ENCODE results near the gene SHC3. TPM values are rescaled to one million over a fixed set of nuclear protein-coding genes. Genes with fewer than 3 reads are reported as not detected.

Gene SHC3
- total RNA-seq, 1 donor from 2014 or later, result 0.52 TPM

DNA sequence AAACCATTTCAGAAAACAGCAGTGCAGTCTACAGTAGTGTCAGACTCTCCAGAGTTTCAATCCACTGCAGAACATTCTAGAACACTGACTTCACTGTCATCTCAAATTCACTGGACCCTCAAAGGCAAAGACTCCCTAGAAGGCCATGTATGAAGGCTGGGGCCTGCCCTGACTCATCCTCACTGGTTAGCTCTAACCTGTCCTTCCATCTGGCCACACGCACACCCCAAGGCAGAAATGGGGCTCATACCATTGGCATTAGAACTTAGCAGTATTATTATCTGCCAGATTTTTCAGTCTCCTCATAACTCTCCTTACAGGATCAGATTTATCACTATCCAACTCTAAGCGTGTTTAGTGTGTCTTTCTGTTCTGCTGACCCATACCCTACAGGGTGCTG is 166.9 kb downstream of the SHC3 start:
- H3K4me3 ChIP-seq (ENCODE audit: low read length in 3 of 3), result no peak overlapping the region
- no peaks in the 10 kb centered on the region for H3K4me1 ChIP-seq (ENCODE audit: control insufficient read depth in 3 of 3, insufficient read depth in 3 of 3, low read length in 3 of 3)
- no peaks in the 10 kb centered on the region for H3K36me3 ChIP-seq (ENCODE audit: control insufficient read depth in 3 of 3, insufficient read depth in 3 of 3, low read length in 3 of 3)
- H3K27ac ChIP-seq (ENCODE audit: low read depth, low read length), result no peak overlapping the region
- H3K9ac ChIP-seq (ENCODE audit: low read depth in 1 of 3, low read length in 3 of 3), result no peak overlapping the region
- H3K9me3 ChIP-seq (ENCODE audit: control insufficient read depth in 3 of 3, low read length in 3 of 3), result no peaks in the 10 kb centered on the region
- no peaks in the 10 kb centered on the region for H3K27me3 ChIP-seq (ENCODE audit: control insufficient read depth in 3 of 3, insufficient read depth in 3 of 3, low read length in 3 of 3)

DNA sequence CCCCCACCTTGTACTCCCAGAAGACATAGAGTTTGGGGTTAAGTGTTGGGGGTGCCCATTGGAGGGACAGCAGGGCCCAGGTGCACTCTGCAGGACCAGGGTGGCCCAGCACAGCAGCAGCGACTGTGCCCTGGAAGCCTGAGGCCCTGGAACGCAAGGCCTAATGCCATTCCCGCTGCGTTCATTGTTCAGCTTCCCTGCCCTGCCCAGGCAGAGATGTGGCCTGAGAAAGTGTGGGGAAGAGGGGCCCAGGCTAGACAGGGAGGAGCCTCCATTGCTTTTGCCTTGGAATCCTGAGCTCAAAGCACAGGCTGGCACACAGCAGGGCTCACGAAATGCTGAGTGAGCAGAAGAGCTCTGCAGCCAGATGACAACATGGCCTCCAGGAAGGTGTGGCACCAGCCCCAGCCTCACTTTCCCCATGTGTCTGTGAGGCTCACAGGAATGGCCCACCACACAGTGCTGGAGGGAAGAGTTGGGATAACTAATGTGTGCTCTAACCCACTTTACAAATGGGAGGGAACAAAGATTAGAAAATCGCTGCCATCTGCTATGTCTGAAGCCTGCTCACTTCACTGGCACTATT is 168.0 kb downstream of the SHC3 start:
- Histone ChIP-seq H3K4me1 (ENCODE audit: control insufficient read depth in 3 of 3, insufficient read depth in 3 of 3, low read length in 3 of 3) (no peaks in the 10 kb centered on the region), H3K27me3 (ENCODE audit: control insufficient read depth in 3 of 3, insufficient read depth in 3 of 3, low read length in 3 of 3) (no peaks in the 10 kb centered on the region), H3K4me3 (ENCODE audit: low read length in 3 of 3) (no peak overlapping the region), H3K27ac (ENCODE audit: low read depth, low read length) (no peak overlapping the region), H3K9ac (ENCODE audit: low read depth in 1 of 3, low read length in 3 of 3) (no peak overlapping the region), H3K36me3 (ENCODE audit: control insufficient read depth in 3 of 3, insufficient read depth in 3 of 3, low read length in 3 of 3) (no peaks in the 10 kb centered on the region), H3K9me3 (ENCODE audit: control insufficient read depth in 3 of 3, low read length in 3 of 3) (no peaks in the 10 kb centered on the region)

DNA sequence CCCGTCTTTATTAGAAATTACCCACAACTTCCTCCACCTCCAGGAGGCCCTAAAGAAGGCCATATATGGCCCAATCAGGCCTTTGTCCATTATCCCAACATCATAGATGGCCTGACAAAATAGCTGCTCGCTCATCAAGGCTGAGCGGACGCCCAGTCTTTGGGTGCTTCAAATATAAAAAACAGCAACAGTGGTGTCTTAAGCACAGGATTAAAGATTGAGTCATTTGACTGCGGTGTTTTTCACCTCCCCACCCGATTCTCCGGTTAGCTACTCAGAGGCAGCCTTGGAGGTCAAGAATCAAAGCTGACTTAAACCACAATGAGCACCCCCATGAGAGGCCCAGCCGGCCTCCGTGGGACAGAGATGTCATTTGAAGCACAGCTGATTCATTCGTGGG is 168.6 kb downstream of the SHC3 start:
- Histone ChIP-seq H3K27me3 (ENCODE audit: control insufficient read depth in 3 of 3, insufficient read depth in 3 of 3, low read length in 3 of 3) (no peaks in the 10 kb centered on the region), H3K36me3 (ENCODE audit: control insufficient read depth in 3 of 3, insufficient read depth in 3 of 3, low read length in 3 of 3) (no peaks in the 10 kb centered on the region), H3K4me3 (ENCODE audit: low read length in 3 of 3) (no peak overlapping the region), H3K9me3 (ENCODE audit: control insufficient read depth in 3 of 3, low read length in 3 of 3) (no peaks in the 10 kb centered on the region), H3K4me1 (ENCODE audit: control insufficient read depth in 3 of 3, insufficient read depth in 3 of 3, low read length in 3 of 3) (no peaks in the 10 kb centered on the region), H3K9ac (ENCODE audit: low read depth in 1 of 3, low read length in 3 of 3) (no peak overlapping the region), H3K27ac (ENCODE audit: low read depth, low read length) (no peak overlapping the region)

DNA sequence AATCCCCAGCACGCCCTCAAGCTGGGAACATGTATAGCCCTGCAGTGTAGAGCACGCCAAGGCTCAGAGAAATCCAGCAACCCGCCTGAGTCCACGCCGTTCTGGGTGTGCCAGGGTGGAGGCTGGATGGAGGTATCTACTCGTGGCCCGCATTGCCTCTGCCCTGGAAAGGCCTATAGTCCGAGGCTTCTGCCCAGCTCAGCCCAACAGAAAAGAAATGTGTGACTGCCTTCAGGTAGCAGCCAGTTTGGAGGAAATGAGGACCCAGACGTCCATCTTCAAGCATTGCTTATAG is 169.1 kb downstream of the SHC3 start:
- H3K4me3 ChIP-seq (ENCODE audit: low read length in 3 of 3), result no peak overlapping the region
- H3K9ac ChIP-seq (ENCODE audit: low read depth in 1 of 3, low read length in 3 of 3), result no peak overlapping the region
- H3K27me3 ChIP-seq (ENCODE audit: control insufficient read depth in 3 of 3, insufficient read depth in 3 of 3, low read length in 3 of 3), result no peaks in the 10 kb centered on the region

DNA sequence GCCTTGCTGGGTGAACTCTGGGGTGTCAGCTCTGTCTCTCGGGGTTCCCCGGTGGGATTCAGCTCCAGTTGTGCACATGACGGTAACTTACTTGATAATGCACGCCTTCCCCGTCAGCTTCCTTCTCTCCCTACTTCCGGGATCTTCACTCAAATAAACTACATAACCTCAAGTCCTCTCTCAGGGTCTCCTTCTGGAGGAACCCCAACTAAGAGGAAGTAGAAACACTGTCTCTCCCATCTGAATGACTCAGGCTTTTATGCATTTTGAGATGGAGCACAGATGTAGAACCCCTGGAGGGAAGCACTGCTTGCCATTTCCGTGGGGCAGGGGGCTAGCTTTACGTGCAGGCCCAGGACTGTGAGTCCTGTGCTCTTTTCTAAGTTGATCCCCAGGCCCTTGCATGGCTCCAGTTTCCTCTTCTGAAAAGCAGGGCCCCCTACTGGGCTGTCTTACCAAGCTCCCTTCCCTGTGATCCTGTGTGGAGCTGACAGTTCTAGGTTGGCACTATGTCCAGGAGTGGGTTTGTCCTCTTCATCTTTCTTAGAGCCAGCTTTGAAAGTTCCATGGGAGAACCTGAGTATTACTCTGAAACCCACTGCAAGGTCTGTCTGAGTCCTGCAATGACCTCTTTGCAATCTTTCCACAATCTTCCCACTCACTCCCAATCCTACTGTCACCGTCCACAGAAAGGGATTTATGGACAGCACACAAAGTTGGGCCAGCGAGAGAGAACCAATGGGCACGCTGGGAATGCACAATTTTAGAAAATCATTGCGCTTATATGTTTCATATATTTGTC is 169.7 kb downstream of the SHC3 start:
- H3K27ac ChIP-seq (ENCODE audit: low read depth, low read length), result no peak overlapping the region
- no peaks in the 10 kb centered on the region for H3K27me3 ChIP-seq (ENCODE audit: control insufficient read depth in 3 of 3, insufficient read depth in 3 of 3, low read length in 3 of 3)
- no peak overlapping the region for H3K4me3 ChIP-seq (ENCODE audit: low read length in 3 of 3)
- no peaks in the 10 kb centered on the region for H3K4me1 ChIP-seq (ENCODE audit: control insufficient read depth in 3 of 3, insufficient read depth in 3 of 3, low read length in 3 of 3)
- no peak overlapping the region for H3K9ac ChIP-seq (ENCODE audit: low read depth in 1 of 3, low read length in 3 of 3)
- no peaks in the 10 kb centered on the region for H3K9me3 ChIP-seq (ENCODE audit: control insufficient read depth in 3 of 3, low read length in 3 of 3)
- H3K36me3 ChIP-seq (ENCODE audit: control insufficient read depth in 3 of 3, insufficient read depth in 3 of 3, low read length in 3 of 3), result no peaks in the 10 kb centered on the region

More for the DNA sequence above, 169.1 kb downstream of the SHC3 start:
- Histone ChIP-seq H3K9me3 (ENCODE audit: control insufficient read depth in 3 of 3, low read length in 3 of 3) (no peaks in the 10 kb centered on the region), H3K4me1 (ENCODE audit: control insufficient read depth in 3 of 3, insufficient read depth in 3 of 3, low read length in 3 of 3) (no peaks in the 10 kb centered on the region), H3K27ac (ENCODE audit: low read depth, low read length) (no peak overlapping the region), H3K36me3 (ENCODE audit: control insufficient read depth in 3 of 3, insufficient read depth in 3 of 3, low read length in 3 of 3) (no peaks in the 10 kb centered on the region)

DNA sequence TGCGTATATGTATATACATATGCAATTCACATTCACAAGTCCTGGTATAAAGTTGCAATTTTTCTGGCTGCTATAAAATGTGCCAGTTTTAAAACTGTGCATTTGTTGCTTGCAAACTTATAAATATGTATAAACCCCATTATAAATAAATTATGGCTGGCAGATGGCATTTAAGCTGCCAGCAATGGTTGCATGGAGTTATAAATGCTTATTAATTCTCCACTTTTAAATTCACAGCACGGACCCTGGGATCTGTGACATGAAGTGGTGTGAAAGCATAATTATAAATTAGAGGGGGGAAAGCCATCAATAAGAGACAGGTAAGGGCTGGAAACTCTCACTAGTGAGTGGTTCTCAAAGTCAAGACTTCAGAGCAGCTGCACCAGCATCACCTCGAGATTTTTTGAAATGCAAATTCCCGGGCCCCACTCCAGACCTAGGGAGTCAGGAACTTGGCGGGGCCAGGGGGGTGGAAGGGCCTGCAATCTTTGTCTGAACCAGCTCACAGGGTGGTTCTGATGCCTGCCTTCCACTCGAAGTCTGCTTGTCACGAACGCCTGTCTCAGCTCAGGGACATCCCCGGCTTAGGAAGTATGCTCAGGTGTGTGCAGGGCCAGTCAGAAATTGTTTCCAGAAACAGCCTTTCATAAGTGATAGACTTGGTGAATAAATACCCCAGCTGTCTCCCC is 170.4 kb downstream of the SHC3 start:
- Histone ChIP-seq H3K27me3 (ENCODE audit: control insufficient read depth in 3 of 3, insufficient read depth in 3 of 3, low read length in 3 of 3) (no peaks in the 10 kb centered on the region), H3K36me3 (ENCODE audit: control insufficient read depth in 3 of 3, insufficient read depth in 3 of 3, low read length in 3 of 3) (no peaks in the 10 kb centered on the region), H3K4me1 (ENCODE audit: control insufficient read depth in 3 of 3, insufficient read depth in 3 of 3, low read length in 3 of 3) (no peaks in the 10 kb centered on the region), H3K4me3 (ENCODE audit: low read length in 3 of 3) (no peak overlapping the region), H3K9ac (ENCODE audit: low read depth in 1 of 3, low read length in 3 of 3) (no peak overlapping the region), H3K9me3 (ENCODE audit: control insufficient read depth in 3 of 3, low read length in 3 of 3) (no peaks in the 10 kb centered on the region), H3K27ac (ENCODE audit: low read depth, low read length) (no peak overlapping the region)

DNA sequence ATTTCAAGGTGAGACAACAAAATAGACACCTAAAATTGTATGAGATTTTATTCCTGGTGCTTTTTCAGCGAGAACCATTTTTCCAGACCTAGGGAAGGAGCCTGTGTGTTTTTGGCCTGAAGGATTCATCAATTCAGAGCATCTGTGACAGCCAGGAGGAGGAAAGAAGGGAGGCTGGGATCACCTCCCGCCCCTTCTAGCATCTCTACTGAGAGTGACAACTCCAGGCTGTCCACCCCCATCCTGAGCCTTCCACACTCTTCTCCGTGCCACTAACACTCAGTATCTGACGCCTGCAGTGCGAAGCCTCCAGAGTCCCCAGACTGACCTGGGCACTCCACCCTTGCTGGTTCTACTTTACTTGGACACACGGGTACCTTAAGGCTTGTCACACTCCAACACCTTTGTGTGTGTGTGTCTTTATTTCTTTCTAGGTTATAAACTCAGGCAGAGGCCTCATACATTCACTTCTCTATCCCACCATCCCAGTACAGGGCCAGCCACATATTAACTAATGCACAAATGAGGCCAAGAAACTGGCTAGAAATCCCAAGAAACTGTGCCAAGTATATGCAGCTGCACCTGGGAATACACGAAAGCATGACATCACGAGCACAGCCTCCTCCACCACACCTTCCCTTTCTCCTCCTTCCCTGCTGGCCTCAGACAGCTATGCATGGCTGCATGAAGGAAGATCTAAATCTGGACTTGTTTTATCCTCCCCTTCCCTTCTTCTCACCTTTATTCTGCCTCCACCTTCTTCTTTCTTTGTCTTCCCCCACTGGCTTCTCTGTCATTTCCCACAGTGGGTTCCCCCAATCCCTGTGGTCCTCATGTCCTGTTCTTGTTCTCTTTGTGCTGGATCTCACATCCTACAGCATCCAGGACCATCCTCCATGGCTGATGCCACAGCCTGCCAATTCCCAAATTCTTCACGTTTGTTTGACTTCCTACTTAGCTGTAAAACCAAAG is 171.3 kb downstream of the SHC3 start:
- peaks cover 0 to 3% (median 2%) of the 10 kb centered on the region in 3 donors for H3K27me3 ChIP-seq (ENCODE audit: control insufficient read depth in 3 of 3, insufficient read depth in 3 of 3, low read length in 3 of 3)
- H3K9me3 ChIP-seq (ENCODE audit: control insufficient read depth in 3 of 3, low read length in 3 of 3), result no peaks in the 10 kb centered on the region
- H3K4me3 ChIP-seq (ENCODE audit: low read length in 3 of 3), result no peak overlapping the region
- H3K4me1 ChIP-seq (ENCODE audit: control insufficient read depth in 3 of 3, insufficient read depth in 3 of 3, low read length in 3 of 3), result no peaks in the 10 kb centered on the region
- H3K9ac ChIP-seq (ENCODE audit: low read depth in 1 of 3, low read length in 3 of 3), result no peak overlapping the region
- no peaks in the 10 kb centered on the region for H3K36me3 ChIP-seq (ENCODE audit: control insufficient read depth in 3 of 3, insufficient read depth in 3 of 3, low read length in 3 of 3)
- H3K27ac ChIP-seq (ENCODE audit: low read depth, low read length), result no peak overlapping the region

DNA sequence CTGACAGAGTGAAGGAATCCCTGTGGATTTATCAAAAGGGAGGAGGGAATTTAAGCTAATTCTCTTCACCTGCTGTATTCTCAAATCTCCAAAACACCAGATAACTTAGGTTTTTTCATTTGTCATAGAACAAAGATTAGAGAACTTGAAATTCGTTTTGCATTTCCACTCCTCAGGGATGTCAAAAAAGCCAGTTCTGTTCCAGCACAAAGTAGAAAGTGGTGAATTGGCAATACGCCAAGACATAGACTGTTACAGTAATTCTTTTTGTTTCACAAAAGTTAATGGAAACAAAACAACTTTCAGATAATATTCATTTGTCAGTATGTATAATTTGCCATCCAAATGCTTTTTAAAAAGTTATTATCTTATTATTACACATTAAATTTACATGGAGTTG is 172.4 kb downstream of the SHC3 start:
- Histone ChIP-seq H3K9me3 (ENCODE audit: control insufficient read depth in 3 of 3, low read length in 3 of 3) (no peaks in the 10 kb centered on the region), H3K9ac (ENCODE audit: low read depth in 1 of 3, low read length in 3 of 3) (no peak overlapping the region), H3K4me1 (ENCODE audit: control insufficient read depth in 3 of 3, insufficient read depth in 3 of 3, low read length in 3 of 3) (peaks cover under 1 to 4% (median 3%) of the 10 kb centered on the region in 3 donors), H3K27me3 (ENCODE audit: control insufficient read depth in 3 of 3, insufficient read depth in 3 of 3, low read length in 3 of 3) (peaks cover 4 to 10% (median 5%) of the 10 kb centered on the region in 3 donors), H3K36me3 (ENCODE audit: control insufficient read depth in 3 of 3, insufficient read depth in 3 of 3, low read length in 3 of 3) (no peaks in the 10 kb centered on the region), H3K27ac (ENCODE audit: low read depth, low read length) (no peak overlapping the region), H3K4me3 (ENCODE audit: low read length in 3 of 3) (no peak overlapping the region)

DNA sequence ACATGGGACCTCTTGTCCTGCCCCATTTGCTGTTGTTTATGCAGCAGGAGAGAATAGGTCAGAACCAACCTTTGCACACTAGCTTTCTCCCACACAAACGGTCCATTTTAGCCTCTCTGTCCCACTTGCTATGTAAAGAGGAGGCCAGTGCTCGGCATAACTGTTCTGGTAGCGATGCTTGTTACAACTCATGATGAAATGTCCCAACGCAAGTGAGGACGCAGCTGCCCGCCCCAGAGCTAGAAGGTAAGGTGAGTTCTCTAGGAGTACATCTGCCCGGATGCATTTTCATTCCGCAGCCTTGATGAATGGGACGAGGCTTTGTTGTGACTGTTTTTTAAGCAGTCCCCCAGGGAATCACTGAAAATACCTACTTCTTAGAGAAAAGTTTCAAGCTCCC is 173.3 kb downstream of the SHC3 start:
- Histone ChIP-seq H3K4me3 (ENCODE audit: low read length in 3 of 3) (no peak overlapping the region), H3K27ac (ENCODE audit: low read depth, low read length) (no peak overlapping the region), H3K9ac (ENCODE audit: low read depth in 1 of 3, low read length in 3 of 3) (no peak overlapping the region), H3K36me3 (ENCODE audit: control insufficient read depth in 3 of 3, insufficient read depth in 3 of 3, low read length in 3 of 3) (no peaks in the 10 kb centered on the region), H3K9me3 (ENCODE audit: control insufficient read depth in 3 of 3, low read length in 3 of 3) (no peaks in the 10 kb centered on the region), H3K27me3 (ENCODE audit: control insufficient read depth in 3 of 3, insufficient read depth in 3 of 3, low read length in 3 of 3) (peaks cover 4 to 13% (median 6%) of the 10 kb centered on the region in 3 donors), H3K4me1 (ENCODE audit: control insufficient read depth in 3 of 3, insufficient read depth in 3 of 3, low read length in 3 of 3) (peaks cover 3 to 10% (median 10%) of the 10 kb centered on the region in 3 donors)

Data from skeletal muscle tissue (tissue), 4 donors.